Upper lobe of left lung (tissue), 4 donors: ENCODE measurements around the gene TDP2.
"Not testable (repeated sequence)": the region's sequence is repeated elsewhere in the genome, so short reads cannot be mapped to it uniquely, and the experiment has no call there.

ENCODE experiments used
- CTCF ChIP-seq, 6 experiments: fragments of 450-650 bp in 4 of 6; fragments of 200-600 bp in 2 of 6; sonication (generic) in 2 of 6; IDR thresholded peaks; one replicate each; pipeline ENCODE4 v1.5.1; 2016 to 2019; ENCODE audit warnings: antibody characterized with exemption in 6 of 6
- POLR2A ChIP-seq, 4 donors: fragments of 450-650 bp; IDR thresholded peaks; one replicate each; pipeline ENCODE4 v1.5.1; 2016 to 2017; ENCODE audit warnings: antibody characterized with exemption in 4 of 4, mild to moderate bottlenecking in 2 of 4

GRCh38 chr6:24678792-24679352 lies 12.2 kb upstream of the TDP2 start:
- not testable (repeated sequence) for TF ChIP-seq CTCF, POLR2A (IDR thresholded peaks at IDR 0.05)
